ENCODE data around the gene GNG10.
A peak's percentile ranks its signal among the peaks of the same experiment; 100 is the strongest.
"Not testable (repeated sequence)": the region's sequence is repeated elsewhere in the genome, so short reads cannot be mapped to it uniquely, and the experiment has no call there.

Gene GNG10

DNA sequence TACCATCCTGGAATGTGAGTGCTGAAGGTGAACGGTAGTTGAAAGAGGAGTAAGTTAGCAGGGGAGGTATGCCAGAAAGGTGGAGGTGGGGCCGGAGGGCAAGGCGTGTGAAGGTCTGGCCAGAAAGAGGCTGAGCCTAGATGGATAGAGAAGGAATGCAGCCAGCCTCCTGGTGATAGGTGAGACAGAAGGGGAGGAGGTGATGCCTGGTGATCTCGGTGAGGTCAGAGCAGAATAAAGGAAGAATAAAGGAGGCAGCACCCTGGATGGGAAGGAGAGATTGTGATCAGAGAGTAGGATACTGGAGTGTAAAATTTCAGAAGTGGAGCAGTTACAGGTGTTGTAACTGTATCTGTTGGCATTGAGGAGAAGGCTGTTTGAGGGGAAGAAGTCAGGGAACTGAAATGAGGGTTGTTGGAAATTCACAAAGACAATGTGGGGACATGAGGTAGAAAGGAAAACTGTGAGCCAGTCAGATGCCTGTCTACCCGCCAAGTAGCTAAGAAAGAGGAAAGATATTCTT lies 2.0 kb downstream of the GNG10 start:
- TF ChIP-seq, protein P1, sequence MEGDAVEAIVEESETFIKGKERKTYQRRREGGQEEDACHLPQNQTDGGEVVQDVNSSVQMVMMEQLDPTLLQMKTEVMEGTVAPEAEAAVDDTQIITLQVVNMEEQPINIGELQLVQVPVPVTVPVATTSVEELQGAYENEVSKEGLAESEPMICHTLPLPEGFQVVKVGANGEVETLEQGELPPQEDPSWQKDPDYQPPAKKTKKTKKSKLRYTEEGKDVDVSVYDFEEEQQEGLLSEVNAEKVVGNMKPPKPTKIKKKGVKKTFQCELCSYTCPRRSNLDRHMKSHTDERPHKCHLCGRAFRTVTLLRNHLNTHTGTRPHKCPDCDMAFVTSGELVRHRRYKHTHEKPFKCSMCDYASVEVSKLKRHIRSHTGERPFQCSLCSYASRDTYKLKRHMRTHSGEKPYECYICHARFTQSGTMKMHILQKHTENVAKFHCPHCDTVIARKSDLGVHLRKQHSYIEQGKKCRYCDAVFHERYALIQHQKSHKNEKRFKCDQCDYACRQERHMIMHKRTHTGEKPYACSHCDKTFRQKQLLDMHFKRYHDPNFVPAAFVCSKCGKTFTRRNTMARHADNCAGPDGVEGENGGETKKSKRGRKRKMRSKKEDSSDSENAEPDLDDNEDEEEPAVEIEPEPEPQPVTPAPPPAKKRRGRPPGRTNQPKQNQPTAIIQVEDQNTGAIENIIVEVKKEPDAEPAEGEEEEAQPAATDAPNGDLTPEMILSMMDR (IDR thresholded peaks at IDR 0.05; ENCODE audit: low read depth, low read length): no peak
- no peak overlapping the region for H3K4me3 ChIP-seq (replicated peaks in 1 of 2; ENCODE audit: low read depth in 2 of 2, low read length in 2 of 2)
- no peak for DNase-seq (ENCODE audit: low read depth in 2 of 2)

DNA sequence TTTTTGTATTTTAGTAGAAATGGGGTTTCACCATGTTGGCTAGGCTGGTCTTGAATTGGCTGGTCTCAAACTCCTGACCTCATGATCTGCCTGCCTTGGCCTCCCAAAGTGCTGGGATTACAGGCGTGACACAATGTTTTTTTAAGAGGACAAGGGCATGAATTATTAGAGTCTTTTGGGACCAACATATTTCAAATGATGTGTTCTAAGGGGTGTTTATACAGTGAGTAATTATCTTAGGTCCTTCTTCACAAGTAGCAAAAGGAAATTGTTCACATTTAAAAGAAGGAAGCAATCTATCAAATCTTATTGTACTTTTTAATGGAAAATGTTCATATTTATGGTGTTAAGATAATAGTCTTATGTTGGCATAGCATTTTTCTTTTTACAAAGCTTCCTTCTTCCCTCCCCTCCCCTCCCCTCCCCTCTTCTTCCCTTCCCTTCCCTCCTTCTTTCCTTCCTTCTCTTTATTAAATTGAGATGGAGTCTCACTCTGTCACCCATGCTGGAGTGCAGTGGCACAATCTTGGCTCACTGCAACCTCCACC lies 6.7 kb downstream of the GNG10 start:
- TF ChIP-seq, protein P1 (IDR thresholded peaks at IDR 0.05; ENCODE audit: low read depth, low read length): no peak
- DNase-seq (ENCODE audit: low read depth in 2 of 2): peak in 1 of 2 donors; percentile 43
- no peak overlapping the region for H3K4me3 ChIP-seq (replicated peaks in 1 of 2; ENCODE audit: low read depth in 2 of 2, low read length in 2 of 2)

DNA sequence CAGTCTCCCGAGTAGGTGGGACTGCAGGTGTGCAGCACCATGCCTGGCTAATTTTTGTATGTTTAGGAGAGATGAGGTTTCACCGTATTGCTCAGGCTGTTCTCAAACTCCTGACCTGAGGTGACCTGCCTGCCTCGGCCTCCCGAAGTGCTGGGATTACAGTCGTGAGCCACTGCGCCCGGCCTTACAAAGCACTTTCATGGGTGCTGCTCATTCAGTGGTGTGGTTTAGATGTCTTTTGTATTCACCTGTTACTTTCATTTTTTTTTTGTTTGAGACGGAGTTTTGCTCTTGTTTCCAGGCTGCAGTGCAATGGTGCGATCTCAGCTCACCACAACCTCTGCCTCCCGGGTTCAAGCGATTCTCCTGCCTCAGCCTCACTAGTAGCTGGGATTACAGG lies 7.2 kb downstream of the GNG10 start:
- H3K4me3 ChIP-seq (replicated peaks in 1 of 2; ENCODE audit: low read depth in 2 of 2, low read length in 2 of 2); DNase-seq (ENCODE audit: low read depth in 2 of 2): not testable (repeated sequence)

DNA sequence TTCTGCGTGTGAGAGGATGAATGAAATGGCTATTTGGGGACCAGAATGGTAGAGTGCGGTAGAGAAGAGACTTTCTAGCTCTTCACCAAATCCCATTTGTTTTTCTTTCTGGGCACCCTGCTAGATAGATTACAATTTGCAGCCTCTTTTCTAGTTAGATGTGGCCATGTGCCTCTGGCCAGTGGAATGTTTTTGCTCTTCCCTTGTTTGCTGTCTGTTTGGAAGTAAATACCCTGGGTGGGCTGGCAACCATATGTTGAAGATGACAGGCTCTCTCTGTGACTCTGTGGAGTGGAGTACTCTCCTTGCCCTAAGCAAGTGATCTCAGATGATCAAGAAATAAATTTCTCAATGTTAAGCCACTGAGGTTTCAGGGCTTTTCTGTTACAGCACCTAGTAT lies 12.9 kb downstream of the GNG10 start:
- TF ChIP-seq, protein P1 (IDR thresholded peaks at IDR 0.05; ENCODE audit: low read depth, low read length): no peak
- no peak for DNase-seq (ENCODE audit: low read depth in 2 of 2)
- no peak overlapping the region for H3K4me3 ChIP-seq (replicated peaks in 1 of 2; ENCODE audit: low read depth in 2 of 2, low read length in 2 of 2)

DNA sequence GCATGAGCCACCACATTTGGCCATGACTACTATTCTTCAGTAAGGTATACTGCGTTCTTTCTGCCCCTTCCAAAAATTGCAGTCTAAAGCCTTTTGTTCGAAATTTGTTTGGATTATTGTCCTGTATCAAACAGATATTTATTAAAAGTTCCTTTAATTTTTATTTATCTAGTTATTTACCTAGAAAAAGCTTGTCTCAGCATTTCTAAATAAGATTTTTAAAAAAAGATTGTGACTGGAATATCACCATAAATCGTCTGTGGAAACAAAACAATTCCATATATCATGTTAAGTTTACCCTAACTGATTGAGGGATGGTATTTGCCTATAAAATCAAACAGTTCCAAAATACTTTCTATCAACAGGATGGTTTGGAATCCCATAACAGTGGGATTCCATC lies 14.7 kb downstream of the GNG10 start:
- no peak for DNase-seq (ENCODE audit: low read depth in 2 of 2)
- TF ChIP-seq, protein P1 (IDR thresholded peaks at IDR 0.05; ENCODE audit: low read depth, low read length): no peak
- no peak overlapping the region for H3K4me3 ChIP-seq (replicated peaks in 1 of 2; ENCODE audit: low read depth in 2 of 2, low read length in 2 of 2)

DNA sequence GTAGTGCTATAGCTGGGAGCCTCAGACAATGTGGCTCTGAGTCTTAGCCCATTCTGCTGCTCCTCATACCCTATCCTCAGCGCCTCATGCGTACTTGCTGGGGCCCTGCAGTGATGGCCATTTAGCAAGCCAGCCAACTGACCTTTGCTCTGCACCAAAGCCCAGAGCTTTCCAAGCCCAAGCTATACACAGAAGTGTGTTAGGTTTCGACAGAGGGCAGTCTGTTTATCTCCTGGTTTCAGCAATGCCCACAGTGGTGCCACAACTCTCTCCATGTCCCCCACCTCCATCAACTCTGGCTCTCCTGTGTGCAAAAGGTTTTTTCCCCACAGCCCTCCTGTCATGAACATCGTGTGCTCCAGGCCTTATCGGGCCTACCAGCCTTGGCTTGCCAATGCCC lies 16.9 kb downstream of the GNG10 start:
- no peak overlapping the region for H3K4me3 ChIP-seq (replicated peaks in 1 of 2; ENCODE audit: low read depth in 2 of 2, low read length in 2 of 2)
- no peak for DNase-seq (ENCODE audit: low read depth in 2 of 2)
- TF ChIP-seq, protein P1 (IDR thresholded peaks at IDR 0.05; ENCODE audit: low read depth, low read length): no peak

DNA sequence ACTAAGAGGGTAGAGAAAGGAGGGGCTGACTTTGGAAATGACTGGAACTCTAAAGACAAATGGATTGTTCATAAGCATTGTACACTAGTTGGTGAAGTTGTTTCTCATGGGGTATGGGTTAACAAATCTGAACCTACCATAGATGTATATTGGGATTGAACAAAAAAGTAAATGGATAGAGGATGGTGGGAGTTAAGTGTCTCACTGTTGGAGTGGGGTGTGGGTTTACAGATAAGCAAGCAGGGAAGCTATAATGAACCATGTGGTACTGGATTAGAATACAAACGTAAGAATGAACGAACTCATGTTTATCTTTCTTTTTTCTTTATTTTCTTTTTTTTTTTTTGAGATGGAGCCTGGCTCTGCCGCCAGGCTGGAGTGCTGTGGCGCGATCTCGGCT lies 17.8 kb downstream of the GNG10 start:
- no peak overlapping the region for H3K4me3 ChIP-seq (replicated peaks in 1 of 2; ENCODE audit: low read depth in 2 of 2, low read length in 2 of 2)
- no peak for DNase-seq (ENCODE audit: low read depth in 2 of 2)
- TF ChIP-seq, protein P1 (IDR thresholded peaks at IDR 0.05; ENCODE audit: low read depth, low read length): no peak
